HTR-8/SVneo (cell line): ENCODE measurements around the gene HHEX.
A peak's percentile ranks its signal among the peaks of the same experiment; 100 is the strongest.

Experiments
- DNase-seq: peaks from one replicate; pipeline ENCODE4 v3.0.0; 2011; ENCODE audit warnings: low spot score, mixed read lengths; ENCODE audit not compliant: insufficient read length
- FAIRE-seq: peaks from 2 replicates; lab custom pipeline; 2011; peaks lifted over from hg19 to GRCh38; lab: Jason Lieb, UNC

HHEX gene

DNA sequence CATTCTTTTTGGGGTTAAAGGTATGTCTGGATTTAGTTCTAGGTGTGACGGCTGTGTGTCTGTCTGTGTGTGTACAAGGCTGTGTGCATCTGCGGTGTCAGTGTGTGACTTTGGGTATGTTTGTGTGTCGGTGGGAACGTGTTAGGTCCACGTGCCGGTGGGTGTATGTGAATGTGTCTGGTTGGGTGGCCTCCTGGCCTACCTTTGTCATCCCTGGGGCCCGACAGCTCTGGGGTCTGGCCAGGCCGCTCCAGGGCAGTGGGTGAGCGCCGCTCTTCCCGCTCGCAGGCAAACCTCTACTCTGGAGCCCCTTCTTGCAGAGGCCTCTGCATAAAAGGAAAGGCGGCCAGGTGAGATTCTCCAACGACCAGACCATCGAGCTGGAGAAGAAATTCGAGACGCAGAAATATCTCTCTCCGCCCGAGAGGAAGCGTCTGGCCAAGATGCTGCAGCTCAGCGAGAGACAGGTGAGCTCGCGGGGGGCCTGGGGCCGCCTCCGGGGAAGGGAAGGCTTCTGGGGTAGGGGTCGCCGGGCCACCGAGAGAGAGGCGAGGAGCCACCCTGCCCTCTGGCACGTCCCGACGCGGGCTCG, 2.4 kb downstream of the HHEX start:
- DNase-seq (no peak), FAIRE-seq (no peak)

DNA sequence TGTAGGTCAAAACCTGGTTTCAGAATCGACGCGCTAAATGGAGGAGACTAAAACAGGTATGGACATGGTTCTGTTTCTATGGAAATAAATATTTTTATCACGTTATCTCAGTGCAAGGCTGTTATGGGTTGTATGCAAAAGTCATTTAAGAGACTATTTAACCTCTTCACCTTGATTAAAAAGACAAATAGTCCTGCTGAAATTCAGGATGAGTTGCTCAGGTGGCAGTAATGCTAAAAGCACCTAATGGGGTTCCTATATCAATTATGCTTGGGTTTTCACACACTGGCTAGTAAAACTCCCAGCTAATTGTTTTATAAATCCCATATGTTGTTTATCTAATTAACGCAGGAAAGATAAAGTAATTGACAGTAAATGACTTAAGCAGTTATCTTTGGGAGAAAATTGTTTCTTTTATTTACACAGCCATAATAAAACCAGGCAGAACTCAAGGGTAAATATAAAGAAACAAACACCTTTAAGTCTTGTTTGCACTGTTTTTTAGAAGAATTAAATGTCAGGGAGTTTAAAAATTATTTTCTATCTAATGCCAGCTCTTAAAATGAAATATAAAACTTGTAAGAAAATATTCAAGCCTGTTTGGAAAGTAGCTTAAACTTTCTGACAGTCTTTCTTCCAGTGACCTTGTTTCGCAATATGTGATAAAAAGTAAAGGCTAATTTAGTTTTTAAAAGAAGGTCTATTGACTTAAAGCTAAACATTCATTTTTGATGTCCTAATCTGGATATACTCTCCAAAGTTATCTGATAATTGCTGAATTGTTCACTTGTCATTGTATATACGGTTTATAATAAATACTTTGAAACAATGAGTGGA, 3.2 kb downstream of the HHEX start:
- no peak for FAIRE-seq
- DNase-seq = no peak

DNA sequence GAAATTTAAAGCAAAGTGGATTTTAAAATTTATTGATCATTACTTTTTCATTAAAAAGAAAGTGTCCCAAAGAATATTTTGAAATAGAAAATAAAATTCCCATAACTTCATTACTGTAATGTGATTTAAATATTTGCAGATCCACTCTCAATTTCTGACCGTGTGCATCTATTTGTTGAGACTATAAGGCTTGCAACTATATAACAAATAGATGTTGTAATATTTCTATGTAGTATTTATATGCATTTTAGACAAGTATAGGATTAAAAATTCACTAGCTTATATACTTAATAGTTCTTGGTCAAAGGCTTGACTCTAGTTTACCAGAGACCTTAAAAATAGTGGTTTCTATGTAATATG, 3.8 kb downstream of the HHEX start:
- DNase-seq (no peak), FAIRE-seq (no peak)

DNA sequence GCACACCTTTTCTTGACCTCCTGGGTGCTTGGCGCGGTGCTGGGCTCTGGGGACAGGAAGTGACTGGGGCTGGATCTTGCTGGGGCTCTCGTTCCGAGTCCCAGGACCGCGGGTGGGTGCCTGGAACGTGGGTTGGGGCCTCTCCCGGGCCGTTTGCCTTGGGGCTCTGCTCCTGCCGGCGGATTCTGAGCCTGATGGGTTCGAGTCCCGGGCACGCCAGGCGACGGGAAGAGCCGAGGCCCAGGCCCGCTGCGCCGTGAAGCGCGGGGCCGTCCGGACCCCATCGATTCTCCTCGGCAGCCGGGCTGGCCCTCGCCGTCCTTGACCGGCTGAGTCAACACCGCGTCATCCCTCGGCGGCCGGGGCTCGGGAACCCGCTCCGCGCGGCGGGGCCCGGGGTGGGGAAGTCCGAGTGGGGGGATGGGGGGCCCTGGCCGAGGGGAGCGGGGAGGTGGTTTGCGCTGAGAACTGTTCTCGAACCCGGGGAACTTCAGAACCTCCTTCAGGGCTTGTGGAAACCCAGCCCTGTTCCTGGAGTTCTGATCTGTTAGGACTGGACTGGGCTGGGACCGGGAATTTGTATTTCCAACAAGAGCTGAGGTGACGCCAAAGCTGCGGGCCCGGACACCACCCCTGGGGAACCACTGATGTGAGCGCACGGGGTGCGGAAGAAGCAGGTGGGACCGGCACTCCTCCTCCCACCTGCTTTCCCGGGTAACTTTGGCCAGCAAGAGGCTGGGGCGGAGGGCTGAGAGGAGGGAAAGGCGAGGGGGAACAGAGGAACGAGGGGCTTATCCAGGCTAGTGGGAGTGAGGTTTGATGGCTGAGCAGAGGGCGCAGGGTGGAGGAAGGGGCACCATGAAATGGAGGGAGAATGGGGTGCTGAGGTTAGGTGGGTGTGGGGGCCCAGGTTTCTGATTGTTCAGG, 6.2 kb downstream of the HHEX start:
- peak; percentile 63 for DNase-seq

DNA sequence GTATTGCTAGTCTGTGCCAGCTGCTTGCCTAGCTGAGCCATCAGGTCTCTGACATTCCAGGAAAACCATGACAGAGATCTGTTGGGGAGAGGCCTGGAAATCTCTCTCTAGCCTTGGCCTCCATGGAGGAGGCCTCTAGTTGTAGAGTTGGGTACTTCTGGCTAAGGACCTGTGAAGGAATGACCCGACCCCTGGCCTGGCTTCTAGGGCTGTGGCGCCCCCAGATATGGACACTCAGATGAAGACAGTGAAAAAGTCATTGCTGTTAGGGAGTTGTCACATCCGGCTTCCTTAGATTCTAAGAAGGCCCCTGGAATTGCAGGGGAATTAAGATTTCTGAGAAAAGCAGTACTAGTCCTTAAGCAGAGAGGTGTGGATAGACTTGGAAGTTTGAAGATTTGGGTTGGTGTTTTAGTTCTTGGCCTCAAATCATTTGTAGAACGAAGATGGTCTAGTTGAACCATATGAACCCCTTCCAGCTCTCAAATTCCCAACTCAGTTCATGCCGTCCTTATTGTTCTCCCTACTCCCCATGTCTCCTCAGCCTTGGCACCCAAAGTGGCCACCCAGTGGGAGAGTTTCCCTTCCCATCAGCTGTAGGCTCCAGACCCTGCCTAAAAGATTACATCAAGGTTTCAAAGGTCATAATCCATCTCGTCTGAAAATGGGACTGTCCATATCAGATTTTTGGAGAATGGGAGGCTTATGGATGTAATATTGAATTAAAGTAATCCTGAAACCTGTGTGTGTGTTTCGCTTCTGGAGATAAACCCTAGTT, 7.0 kb downstream of the HHEX start:
- FAIRE-seq (no peak), DNase-seq (no peak)

More for the DNA sequence above, 6.2 kb downstream of the HHEX start:
- peak; percentile 9 for FAIRE-seq

DNA sequence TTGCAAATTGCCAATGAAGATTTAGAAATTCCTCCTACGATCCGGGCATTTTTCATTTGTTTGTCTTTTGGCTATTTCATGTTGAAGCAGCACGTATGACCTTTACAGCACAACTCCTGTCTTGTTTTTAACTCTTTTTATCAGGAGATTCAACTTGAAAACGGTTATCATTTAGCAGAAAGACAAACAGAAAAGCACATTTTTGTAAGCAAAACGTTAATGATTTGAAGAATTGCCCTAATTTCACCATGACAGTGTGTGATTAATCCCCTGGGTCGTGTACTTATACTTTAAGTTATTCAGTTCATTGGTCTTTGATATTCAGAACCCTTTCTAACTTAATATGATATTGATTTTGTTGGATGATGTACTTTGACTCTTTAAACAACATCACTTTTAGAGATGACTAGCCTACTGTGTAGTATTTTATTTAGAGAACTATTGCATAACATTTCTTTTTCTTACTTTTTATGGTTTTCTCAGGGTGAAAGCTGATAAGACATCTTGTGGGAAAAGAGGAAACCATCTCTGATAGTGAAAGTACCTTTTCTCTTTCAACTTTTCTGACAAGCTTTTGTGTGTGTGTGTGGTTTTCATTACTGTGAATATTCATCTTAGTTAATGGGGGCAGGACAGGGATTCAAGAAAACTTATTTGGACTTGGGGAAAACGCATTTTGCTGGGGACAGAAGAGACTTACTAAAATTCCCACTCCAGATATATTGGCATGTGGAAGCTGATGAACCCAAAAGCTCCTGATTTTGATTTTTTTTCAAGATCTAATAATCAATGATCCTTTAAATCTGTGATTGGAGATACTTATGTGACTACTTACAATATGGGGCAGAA, 8.1 kb downstream of the HHEX start:
- DNase-seq (no peak), FAIRE-seq (no peak)

DNA sequence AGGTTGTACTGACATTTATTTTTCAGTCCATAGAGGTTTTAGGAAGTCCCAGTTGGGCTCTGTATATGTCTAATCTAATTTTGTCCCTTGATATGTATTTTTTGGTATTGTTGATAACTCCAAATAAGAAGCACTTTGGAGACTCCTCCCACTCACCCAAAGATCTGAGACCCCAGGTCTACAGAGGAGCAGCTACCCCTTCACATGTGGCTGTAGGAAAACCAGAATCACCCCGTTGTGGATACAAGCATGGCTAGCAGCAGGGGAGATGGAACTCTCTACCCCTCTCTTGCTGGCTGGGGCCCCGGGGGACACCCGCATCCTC, 9.4 kb downstream of the HHEX start:
- no peak for FAIRE-seq
- no peak for DNase-seq

DNA sequence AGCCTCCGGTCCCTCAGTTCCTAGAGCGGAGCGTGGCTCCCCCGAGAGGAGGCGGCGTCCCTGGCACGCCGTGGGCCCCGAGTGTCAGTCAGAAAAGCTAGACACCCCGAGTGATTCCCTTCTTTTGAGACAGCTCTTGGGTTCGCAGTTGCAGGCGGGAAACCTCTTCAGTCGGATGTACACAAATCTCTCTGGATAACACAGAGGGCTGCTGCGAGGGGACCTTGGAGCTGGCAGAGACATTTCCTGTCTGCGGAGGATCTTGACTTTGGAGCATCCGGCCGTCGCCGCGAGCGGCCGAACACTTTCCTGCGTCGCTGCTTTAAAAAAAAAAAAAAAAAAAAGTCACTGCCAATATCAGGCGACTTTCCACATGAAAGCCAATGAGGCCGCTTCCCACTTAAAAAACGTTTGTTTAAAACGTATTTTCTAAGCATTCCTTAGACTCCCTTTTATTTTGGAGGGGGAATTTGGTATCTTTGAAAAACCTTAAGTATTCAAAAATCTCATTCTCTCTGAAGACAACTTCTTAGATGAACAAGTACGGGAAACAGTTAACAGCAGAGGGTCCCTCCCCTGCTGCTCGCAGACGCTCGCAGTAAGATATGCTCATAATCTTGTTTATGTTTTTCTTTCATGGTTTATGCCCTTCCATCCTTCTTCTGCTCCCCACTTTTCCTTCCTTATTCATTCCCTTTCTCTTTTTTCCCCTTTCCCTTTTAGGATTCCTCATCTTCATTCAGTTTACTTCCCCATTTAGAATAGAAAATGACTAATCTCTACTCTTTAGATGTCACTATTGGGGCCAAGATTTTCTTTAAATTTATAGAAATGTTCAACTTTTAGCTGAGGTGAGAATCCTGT, 10.0 kb downstream of the HHEX start:
- no peak for FAIRE-seq
- peak; percentile 47 for DNase-seq

DNA sequence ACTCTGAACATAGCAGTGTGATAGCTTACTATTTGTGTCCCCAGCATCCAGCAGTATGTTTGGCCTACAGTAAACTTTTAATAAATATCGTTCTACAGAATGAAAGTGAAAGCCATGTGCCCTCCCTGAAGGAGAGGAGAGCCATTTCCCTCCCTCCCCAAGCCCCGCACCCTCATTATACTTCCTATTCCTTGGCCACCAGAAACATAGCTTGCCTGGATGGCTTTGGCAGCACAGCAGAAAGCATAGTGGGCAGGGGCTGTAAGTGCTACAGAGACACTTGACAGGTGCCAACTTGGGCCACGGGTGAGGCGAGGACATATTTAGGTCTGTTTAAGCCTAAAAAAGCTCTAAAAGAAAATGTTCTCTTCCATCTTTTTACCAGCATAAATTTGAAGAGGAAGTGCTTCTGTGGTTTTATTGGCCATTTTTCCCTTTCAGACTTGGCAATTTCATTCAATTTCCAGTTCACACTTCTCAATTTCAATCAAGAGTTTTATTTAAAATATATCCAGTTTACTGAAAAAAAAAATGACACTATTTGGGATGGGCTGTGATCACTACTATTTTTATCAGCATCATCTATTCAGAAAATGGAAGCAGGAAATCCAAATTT, 12.7 kb downstream of the HHEX start:
- FAIRE-seq = no peak
- DNase-seq = no peak

DNA sequence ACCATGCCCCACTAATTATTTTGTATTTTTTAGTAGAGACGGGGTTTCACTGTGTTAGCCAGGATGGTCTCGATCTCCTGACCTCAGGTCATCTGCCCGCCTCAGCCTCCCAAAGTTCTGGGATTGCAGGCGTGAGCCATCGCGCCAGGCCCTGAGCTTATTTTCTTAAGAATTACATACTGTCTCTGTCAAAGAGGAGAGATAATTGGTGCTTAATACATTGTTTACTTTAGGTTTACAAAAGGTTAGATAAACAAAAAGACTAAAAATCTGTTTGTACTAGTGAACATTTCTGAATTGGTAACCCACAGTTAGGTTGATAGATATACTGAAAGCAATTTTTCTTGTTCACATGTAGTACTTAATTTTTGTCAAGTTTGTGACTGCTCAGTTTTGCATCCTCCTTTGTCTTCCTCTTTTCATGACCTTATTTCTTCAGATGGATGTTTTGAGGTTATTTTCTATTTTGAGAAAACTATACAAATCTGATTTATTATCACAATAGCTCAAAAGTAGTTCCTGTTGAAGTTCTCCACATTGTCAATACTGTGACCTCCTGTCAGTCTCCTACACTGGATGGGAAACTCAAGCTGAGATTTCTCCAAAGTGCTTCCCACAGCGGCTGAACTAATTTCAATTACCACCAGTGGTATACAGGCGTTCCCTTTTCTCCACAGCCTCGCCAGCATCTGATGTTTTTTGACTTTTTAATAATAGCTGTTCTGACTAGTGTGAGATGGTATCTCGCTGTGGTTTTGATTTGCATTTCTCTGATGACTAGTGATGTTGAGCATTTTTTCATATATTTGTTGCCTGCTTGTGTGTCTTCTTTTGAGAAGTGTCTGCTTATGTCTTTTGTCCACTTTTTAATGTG, 22.5 kb downstream of the HHEX start:
- FAIRE-seq = no peak
- DNase-seq = no peak

DNA sequence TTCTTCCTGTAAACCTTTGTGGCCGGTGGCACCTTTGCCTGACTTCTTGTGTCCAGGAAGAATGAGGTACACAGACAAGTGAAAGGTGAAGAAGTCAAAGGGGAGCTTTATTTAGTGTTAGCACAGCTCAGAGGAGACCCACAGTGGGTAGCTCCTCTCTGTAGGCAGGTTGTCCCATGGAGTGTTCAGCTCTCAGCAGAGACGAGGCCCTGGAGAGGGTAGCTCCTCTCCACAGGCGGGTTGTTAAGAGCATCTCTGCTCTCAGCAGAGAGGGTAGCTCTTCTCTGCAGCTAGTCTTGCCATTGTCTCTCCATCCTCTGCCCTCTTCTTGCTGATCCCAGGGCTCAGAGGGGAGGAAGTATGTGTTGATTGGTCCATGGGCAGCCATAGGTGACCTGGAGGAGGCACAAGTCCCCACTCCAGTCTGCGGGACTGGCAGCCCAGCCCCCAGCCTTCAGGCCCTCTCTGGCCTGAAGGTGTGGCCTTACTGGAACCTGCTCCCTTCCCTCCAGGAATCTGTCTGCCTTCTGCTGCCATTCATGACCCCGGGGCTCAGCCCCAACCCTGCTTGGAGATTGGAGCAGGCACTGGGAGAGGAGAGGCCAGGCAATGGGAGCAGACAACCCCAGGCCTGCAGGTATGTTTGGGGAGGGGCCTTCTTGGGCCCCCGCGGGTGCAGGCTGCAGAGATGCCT, 24.5 kb downstream of the HHEX start:
- FAIRE-seq (no peak), DNase-seq (no peak)

DNA sequence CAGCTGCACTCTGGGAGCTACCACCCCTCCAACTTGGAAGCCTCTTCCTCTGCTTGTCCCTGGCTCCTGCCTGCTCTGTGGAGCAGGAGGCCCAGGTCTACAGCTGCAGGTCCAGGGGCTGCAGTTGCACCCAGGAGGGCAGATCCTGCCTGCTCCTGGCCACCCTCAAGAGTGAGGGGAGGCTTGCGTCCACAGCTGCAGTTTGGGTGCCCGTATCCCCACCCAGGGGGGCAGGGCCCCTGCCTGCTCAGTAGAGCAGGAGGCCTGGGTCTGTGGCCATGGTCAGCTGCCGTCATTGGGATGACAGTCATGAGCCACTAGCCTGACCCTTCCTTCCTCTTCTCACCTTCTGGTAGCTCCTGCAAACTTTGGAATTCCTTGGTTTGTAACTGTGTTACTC, 25.1 kb downstream of the HHEX start:
- no peak for FAIRE-seq
- DNase-seq = no peak

DNA sequence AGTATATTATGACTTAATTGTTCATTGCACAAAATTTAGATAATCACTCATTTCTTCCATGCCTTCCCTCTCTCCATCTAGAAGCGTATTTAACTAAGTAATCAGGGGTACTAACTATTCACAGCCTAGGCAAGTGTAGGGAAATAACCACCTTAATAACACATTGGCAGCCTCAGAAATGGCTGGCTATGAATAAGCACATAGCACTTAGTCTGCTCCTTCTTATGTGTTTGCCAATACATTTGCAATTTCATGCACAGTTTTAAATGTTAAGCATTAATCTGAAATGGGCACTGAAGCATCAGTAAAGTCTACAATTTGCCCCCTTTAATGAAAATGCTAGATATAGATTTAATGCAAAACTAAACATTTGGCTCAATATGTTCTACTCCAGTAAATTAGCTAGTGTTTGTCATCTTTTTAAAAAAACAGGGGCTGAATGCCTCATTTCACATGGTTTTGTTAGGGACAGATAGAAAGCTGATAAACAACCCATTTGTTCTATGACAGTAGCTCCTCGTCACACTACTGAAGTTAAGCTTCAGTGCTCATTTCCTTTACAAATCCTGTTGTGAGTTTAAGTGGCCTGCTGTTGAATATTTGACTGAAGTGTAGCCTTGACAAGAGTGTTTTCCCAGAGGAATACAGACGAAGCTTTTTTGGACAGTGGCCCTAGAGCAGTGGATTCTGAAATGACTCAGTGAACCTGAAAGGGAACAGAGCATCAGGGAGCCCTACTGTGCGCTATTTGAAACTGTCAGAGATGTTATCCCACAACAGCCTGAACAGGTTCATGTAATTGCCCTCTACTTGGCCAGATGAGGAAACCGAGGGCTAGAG, 30.5 kb downstream of the HHEX start:
- FAIRE-seq (no peak), DNase-seq (no peak)

DNA sequence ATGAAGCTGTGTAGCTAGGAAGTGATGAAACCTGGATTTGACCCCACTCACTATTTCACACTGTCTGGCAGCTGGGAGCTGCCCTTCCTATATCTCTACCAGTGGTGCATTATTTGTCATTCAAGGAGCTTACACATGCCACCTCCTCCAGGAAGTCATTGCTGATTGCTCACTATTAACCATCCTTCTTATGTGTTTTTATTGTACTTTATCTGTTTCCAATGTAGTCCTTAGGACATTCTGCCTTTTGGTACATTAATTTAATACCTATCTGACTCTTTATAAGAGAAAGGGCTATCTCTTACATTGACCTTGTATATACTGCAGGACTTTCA, 31.0 kb downstream of the HHEX start:
- DNase-seq (no peak), FAIRE-seq (no peak)

DNA sequence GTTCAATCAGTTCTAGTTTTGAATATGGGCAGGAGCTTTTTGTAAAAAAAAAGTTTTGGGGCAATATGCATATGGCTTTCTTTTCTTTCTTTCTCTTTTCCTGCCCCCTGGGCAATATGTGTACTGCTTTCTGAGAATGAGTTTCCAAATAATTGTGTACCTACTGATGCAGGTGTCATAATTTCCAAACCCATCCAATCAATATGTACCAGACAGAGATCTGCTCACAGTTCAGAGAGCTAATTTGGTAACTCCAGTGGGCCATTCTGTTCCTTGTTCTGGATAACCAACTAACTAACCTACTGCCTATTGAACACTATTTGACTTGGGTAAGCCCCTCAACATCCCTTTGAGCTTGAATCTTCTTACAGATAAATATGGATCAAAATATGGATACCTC, 32.6 kb downstream of the HHEX start:
- DNase-seq = no peak
- FAIRE-seq = no peak

DNA sequence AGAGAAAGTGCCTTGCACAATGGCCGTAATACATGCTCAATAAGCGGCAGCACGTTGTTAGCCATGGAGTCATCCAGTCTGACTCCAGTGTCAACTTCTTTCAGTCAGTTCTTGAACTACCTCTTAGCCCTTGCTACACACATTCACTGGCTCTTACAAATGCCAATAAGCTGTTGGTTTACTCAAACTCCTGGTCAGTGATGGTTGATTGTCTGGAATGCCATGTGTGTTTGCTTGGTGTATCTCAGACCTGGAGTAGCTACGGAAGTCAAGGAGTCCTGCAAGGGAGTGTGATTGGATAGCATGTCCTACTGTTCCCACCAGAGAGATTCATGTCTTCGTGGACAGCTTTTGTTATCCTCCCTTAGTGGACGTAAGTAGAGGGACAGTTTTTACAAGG, 37.4 kb downstream of the HHEX start:
- no peak for FAIRE-seq

More for the DNA sequence above, 37.4 kb downstream of the HHEX start:
- no peak for DNase-seq
